HepG2 (cell line): ENCODE results near the gene NKD1.

Experiments used
- BHLHE40 ChIP-seq: IDR thresholded peaks from 2 replicates; pipeline ENCODE4 v1.6.1; 2011; ENCODE audit warnings: low read length, improper control_type of control experiment
- CTCF ChIP-seq: sonication (generic); formaldehyde crosslinking; IDR thresholded peaks from 2 replicates; pipeline ENCODE4 v1.5.0; 2020; ENCODE audit warnings: mild to moderate bottlenecking, missing genetic modification reagents, moderate library complexity
- ERF ChIP-seq: IDR thresholded peaks from 2 replicates; pipeline ENCODE4 v1.6.1; 2018; ENCODE audit warnings: missing biosample characterization, missing genetic modification reagents
- FOXP4 ChIP-seq: sonication (generic); formaldehyde crosslinking; IDR thresholded peaks from 2 replicates; pipeline ENCODE4 v1.4.0; 2020; ENCODE audit warnings: missing genetic modification reagents
- KLF13 ChIP-seq: sonication (generic); formaldehyde crosslinking; IDR thresholded peaks from 2 replicates; pipeline ENCODE4 v1.4.0; 2020; ENCODE audit warnings: mild to moderate bottlenecking, missing genetic modification reagents
- MAFK ChIP-seq, 2 experiments: IDR thresholded peaks in 1 of 2; conservative IDR thresholded peaks in 1 of 2; 2 replicates each; pipeline ENCODE4 v1.6.1; 2011; ENCODE audit warnings: improper control_type of control experiment in 2 of 2, low read length in 2 of 2
- ZNF781 ChIP-seq: sonication (generic); formaldehyde crosslinking; IDR thresholded peaks from 2 replicates; pipeline ENCODE4 v1.5.1; 2020; ENCODE audit warnings: borderline replicate concordance, mild to moderate bottlenecking, missing genetic modification reagents; ENCODE audit errors: not compliant biosample characterization

- TF ChIP-seq FOXP4 (CRISPR knock-in tag) (no peak), KLF13 (CRISPR knock-in tag) (no peak), CTCF (CRISPR knock-in tag) (no peak), ZNF781 (CRISPR knock-in tag) (no peak), MAFK (conservative IDR thresholded peaks at IDR 0.05 in 1 of 2, IDR thresholded peaks at IDR 0.05 in 1 of 2; ENCODE audit: low read length in 2 of 2) (no peak), BHLHE40 (no peak), ERF (CRISPR knock-in tag) (no peak)
These were observed 111.6 kb downstream of the NKD1 start for GRCh38 chr16:50659806-50660205.
